ENCODE measurements around the gene FUS. TPM values are rescaled to one million over a fixed set of nuclear protein-coding genes. Genes with fewer than 3 reads are reported as not detected.

FUS gene
- total and polyA plus RNA-seq, 10 donors, result 119 to 694 (median 337) TPM

GRCh38 chr16:31214708-31215286 lies 34.9 kb downstream of the FUS start:
- WGBS, 5 donors, result 0 to 26% (median 14%) methylated on average over 13 to 58 of the region's 58 CpGs
- peaks cover 3 to 63% (median 34%) of the 10 kb centered on the region in 7 donors for H3K27me3 ChIP-seq (replicated peaks in 1 of 7)
- H3K36me3 ChIP-seq, result no peaks in the 10 kb centered on the region
- peak overlapping the region in 7 of 8 donors; percentile 36 to 73 (median 45) for H3K4me3 ChIP-seq
- no peaks in the 10 kb centered on the region for H3K9me3 ChIP-seq
- TF ChIP-seq POLR2AphosphoS5 (IDR thresholded peaks at IDR 0.05), result no peak
- peak in 1 of 11 experiments; percentile 4 for TF ChIP-seq CTCF (IDR thresholded peaks at IDR 0.05 in 8 of 11, conservative IDR thresholded peaks at IDR 0.05 in 3 of 11)
- intact Hi-C loops (cut with DNase I; ENCODE audit: low total_unique reads), result no loop called here
- peaks cover 25 to 45% (median 37%) of the 10 kb centered on the region in 6 donors for H3K4me1 ChIP-seq
- DNase-seq, result peak; percentile 81
- H3K27ac ChIP-seq, result peak overlapping the region in 5 of 8 donors; percentile 8 to 69 (median 46)

GRCh38 chr16:31215287-31216162 lies 35.6 kb downstream of the FUS start:
- H3K27me3 ChIP-seq (replicated peaks in 1 of 7), result peaks cover 3 to 70% (median 34%) of the 10 kb centered on the region in 7 donors
- intact Hi-C loops (cut with DNase I; ENCODE audit: low total_unique reads), result no loop called here
- peaks cover 25 to 45% (median 37%) of the 10 kb centered on the region in 6 donors for H3K4me1 ChIP-seq
- H3K27ac ChIP-seq, result peak overlapping the region in 6 of 8 donors; percentile 8 to 69 (median 48)
- no peaks in the 10 kb centered on the region for H3K36me3 ChIP-seq
- TF ChIP-seq POLR2AphosphoS5 (IDR thresholded peaks at IDR 0.05) (peak in 2 of 3 donors; percentile 66 to 79), POLR2A (IDR thresholded peaks at IDR 0.05) (no peak)
- DNase-seq, result peak; percentile 87
- H3K9me3 ChIP-seq, result no peaks in the 10 kb centered on the region
- peak overlapping the region; percentile 16 to 73 (median 44) for H3K4me3 ChIP-seq
- WGBS, 5 donors, result 1 to 2% (median 1%) methylated on average over 42 to 63 of the region's 63 CpGs

- WGBS, 5 donors, result 3 to 10% (median 4%) methylated on average over 46 to 52 of the region's 52 CpGs
- Histone ChIP-seq H3K4me1 (peaks cover 25 to 45% (median 37%) of the 10 kb centered on the region in 6 donors), H3K9me3 (no peaks in the 10 kb centered on the region), H3K27ac (peak within 1 kb of the TSS in 1 of 8 donors; percentile 69), H3K4me3 (peak within 1 kb of the TSS in 7 of 8 donors; percentile 18 to 73 (median 45)), H3K36me3 (no peaks in the 10 kb centered on the region), H3K27me3 (replicated peaks in 1 of 7) (peaks cover 3 to 79% (median 34%) of the 10 kb centered on the region in 7 donors)
- intact Hi-C loops (cut with DNase I; ENCODE audit: low total_unique reads), result no loop called here
- DNase-seq, result peak; percentile 82
- TF ChIP-seq CTCF (IDR thresholded peaks at IDR 0.05 in 8 of 11, conservative IDR thresholded peaks at IDR 0.05 in 3 of 11) (no peak), POLR2AphosphoS5 (IDR thresholded peaks at IDR 0.05) (peak in 2 of 3 donors; percentile 29 to 43), POLR2A (IDR thresholded peaks at IDR 0.05) (no peak)
These were observed 36.6 kb downstream of the FUS start, which contains the start of gene PYDC1 for GRCh38 chr16:31216422-31217135. Gene PYDC1, minus strand, starts transcription at chr16:31217135. Its CDS starts 107 bp downstream, at chr16:31217028.

GRCh38 chr16:31217136-31217530 lies 37.2 kb downstream of the FUS start:
- H3K27me3 ChIP-seq (replicated peaks in 1 of 7), result peaks cover 3 to 82% (median 34%) of the 10 kb centered on the region in 7 donors
- H3K9me3 ChIP-seq, result no peaks in the 10 kb centered on the region
- H3K4me1 ChIP-seq, result peaks cover 25 to 45% (median 37%) of the 10 kb centered on the region in 6 donors
- TF ChIP-seq CTCF (IDR thresholded peaks at IDR 0.05 in 8 of 11, conservative IDR thresholded peaks at IDR 0.05 in 3 of 11), result no peak
- no peak for TF ChIP-seq POLR2AphosphoS5 (IDR thresholded peaks at IDR 0.05)
- TF ChIP-seq POLR2A (IDR thresholded peaks at IDR 0.05), result no peak
- intact Hi-C loops (cut with DNase I; ENCODE audit: low total_unique reads), result no loop called here
- no peak for DNase-seq
- no peaks in the 10 kb centered on the region for H3K36me3 ChIP-seq
- WGBS, 5 donors, result 26 to 43% (median 31%) methylated on average over 2 to 4 of the region's 4 CpGs
- H3K27ac ChIP-seq, result no peak overlapping the region
- H3K4me3 ChIP-seq, result peak overlapping the region in 5 of 8 donors; percentile 44 to 73 (median 49)
